OCI-LY7 (cell line): ENCODE data around the gene CLEC18B.

Source experiments
- CTCF ChIP-seq: fragments of 200-600 bp; sonication (generic); conservative IDR thresholded peaks from 2 replicates; pipeline ENCODE4 v1.5.1; 2014; ENCODE audit warnings: mild to moderate bottlenecking, antibody characterized with exemption, low read length, moderate library complexity, mixed read lengths
- EZH2phosphoT487 ChIP-seq: fragments of 200-600 bp; sonication (generic); IDR thresholded peaks from 2 replicates; pipeline ENCODE4 v1.6.1; 2018; ENCODE audit warnings: low read depth, borderline replicate concordance, mild to moderate bottlenecking, mixed run types, antibody characterized with exemption, low read length, moderate library complexity, mixed read lengths

GRCh38 chr16:74469946-74470478 is 48.7 kb upstream of the CLEC18B start:
- TF ChIP-seq CTCF, result no peak
- TF ChIP-seq EZH2phosphoT487, result no peak
